Naive B cell (primary cell): ENCODE results near the gene GGPS1. TPM values are rescaled to one million over a fixed set of nuclear protein-coding genes. Genes with fewer than 3 reads are reported as not detected.
A peak's percentile ranks its signal among the peaks of the same experiment; 100 is the strongest.

Source experiments
- ATAC-seq, 2 donors: fragments of 150-1000 bp; cut with Tn5 transposase; 2 replicates each; pipeline ENCODE4 v1.10.0; 2021; ENCODE audit warnings: low read depth in 2 of 2, mild to moderate bottlenecking in 2 of 2, moderate library complexity in 2 of 2
- DNase-seq: peaks from one replicate; pipeline ENCODE4 v3.0.0; 2022
- H3K27ac Mint-ChIP-seq, 6 donors: one replicate each; pipeline ENCODE4 v1.8.0; 2020 to 2022; ENCODE audit warnings: mild to moderate bottlenecking in 6 of 6, mixed read lengths in 6 of 6, moderate library complexity in 5 of 6, inconsistent platforms in 2 of 6
- H3K27me3 Mint-ChIP-seq, 3 donors: one replicate each; pipeline ENCODE4 v1.8.0; 2021 to 2022; ENCODE audit warnings: mixed read lengths in 3 of 3, mild to moderate bottlenecking in 1 of 3
- H3K36me3 Mint-ChIP-seq, 2 donors: one replicate each; pipeline ENCODE4 v1.8.0; 2020 to 2022; ENCODE audit warnings: mixed read lengths in 2 of 2, inconsistent platforms in 1 of 2, mild to moderate bottlenecking in 1 of 2
- H3K4me1 Mint-ChIP-seq, 3 donors: one replicate each; pipeline ENCODE4 v1.8.0; 2020 to 2022; ENCODE audit warnings: mixed read lengths in 3 of 3, inconsistent platforms in 1 of 3, mild to moderate bottlenecking in 1 of 3, moderate library complexity in 1 of 3
- H3K4me3 Mint-ChIP-seq, 8 donors: one replicate each; pipeline ENCODE4 v1.8.0; 2020 to 2022; ENCODE audit warnings: mild to moderate bottlenecking in 8 of 8, mixed read lengths in 8 of 8, moderate library complexity in 8 of 8, inconsistent platforms in 2 of 8
- H3K9me3 Mint-ChIP-seq, 7 donors: one replicate each; pipeline ENCODE4 v1.8.0; 2020 to 2022; ENCODE audit warnings: mixed read lengths in 7 of 7, mild to moderate bottlenecking in 5 of 7, inconsistent platforms in 2 of 7, moderate library complexity in 1 of 7
- polyA plus RNA-seq, 6 donors: library from polyadenylated mRNA; unstranded; fragments of 300-500 nt; fragmentation: Illumina TruSeq; gene quantifications; one replicate each; pipeline ENCODE4 v1.2.3, GENCODE V29; 2021; ENCODE audit warnings: low read depth in 6 of 6

Gene GGPS1
- polyA plus RNA-seq, 6 donors from 2014 or later = 36.2 to 72.9 (median 64.0) TPM

- peaks cover 0 to 8% of the 10 kb centered on the region in 2 donors for H3K36me3 Mint-ChIP-seq
- peaks cover 39 to 69% (median 54%) of the 10 kb centered on the region in 3 donors for H3K4me1 Mint-ChIP-seq
- ATAC-seq = no peak
- H3K27me3 Mint-ChIP-seq = no peaks in the 10 kb centered on the region
- peak overlapping the region in 1 of 8 donors; percentile 3 for H3K4me3 Mint-ChIP-seq
- DNase-seq = no peak
- peak overlapping the region in 1 of 6 donors; percentile 32 for H3K27ac Mint-ChIP-seq
- H3K9me3 Mint-ChIP-seq = no peaks in the 10 kb centered on the region
Observed at GRCh38 chr1:235313931-235314678, 14.3 kb upstream of the GGPS1 start.

- Mint-ChIP-seq H3K27ac (peak overlapping the region in 1 of 6 donors; percentile 56), H3K27me3 (no peaks in the 10 kb centered on the region), H3K4me1 (peaks cover 40 to 78% (median 55%) of the 10 kb centered on the region in 3 donors), H3K4me3 (peak overlapping the region in 1 of 8 donors; percentile 41), H3K9me3 (no peaks in the 10 kb centered on the region), H3K36me3 (peaks cover under 1 to 11% of the 10 kb centered on the region in 2 donors)
- ATAC-seq (no peak), DNase-seq (no peak)
Observed at GRCh38 chr1:235315173-235315572, 13.2 kb upstream of the GGPS1 start.

DNA sequence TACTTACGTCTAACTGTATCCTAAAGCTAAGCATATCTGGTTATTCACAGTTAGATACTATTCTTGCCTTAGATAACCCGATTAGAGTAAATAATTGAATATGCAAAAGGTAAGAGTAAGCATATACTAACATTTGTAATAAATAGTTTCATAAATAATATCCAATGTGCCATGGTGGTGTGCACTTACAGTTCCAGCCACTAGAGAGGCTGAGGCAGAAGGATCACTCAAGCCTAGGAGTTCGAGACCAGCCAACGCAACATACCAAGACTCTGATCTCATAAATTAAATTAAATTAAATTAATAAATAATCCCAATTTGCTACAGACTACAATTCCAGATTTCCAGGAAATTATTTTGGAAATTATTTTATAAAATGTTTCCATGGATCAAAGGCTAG, 12.6 kb upstream of the GGPS1 start:
- peak in 1 of 2 donors; percentile 39 for ATAC-seq
- Mint-ChIP-seq H3K4me1 (peaks cover 45 to 80% (median 59%) of the 10 kb centered on the region in 3 donors), H3K9me3 (no peaks in the 10 kb centered on the region), H3K27me3 (no peaks in the 10 kb centered on the region), H3K36me3 (peaks cover 6 to 17% of the 10 kb centered on the region in 2 donors), H3K27ac (no peak overlapping the region), H3K4me3 (no peak overlapping the region)
- DNase-seq = no peak

- Mint-ChIP-seq H3K9me3 (no peaks in the 10 kb centered on the region), H3K4me1 (peaks cover 49 to 82% (median 61%) of the 10 kb centered on the region in 3 donors), H3K4me3 (peak overlapping the region in 1 of 8 donors; percentile 40), H3K27me3 (no peaks in the 10 kb centered on the region), H3K27ac (peak overlapping the region in 3 of 6 donors; percentile 4 to 51 (median 33)), H3K36me3 (peaks cover 10 to 29% of the 10 kb centered on the region in 2 donors)
- DNase-seq (no peak), ATAC-seq (no peak)
Observed at GRCh38 chr1:235317168-235317567, 11.2 kb upstream of the GGPS1 start.

DNA sequence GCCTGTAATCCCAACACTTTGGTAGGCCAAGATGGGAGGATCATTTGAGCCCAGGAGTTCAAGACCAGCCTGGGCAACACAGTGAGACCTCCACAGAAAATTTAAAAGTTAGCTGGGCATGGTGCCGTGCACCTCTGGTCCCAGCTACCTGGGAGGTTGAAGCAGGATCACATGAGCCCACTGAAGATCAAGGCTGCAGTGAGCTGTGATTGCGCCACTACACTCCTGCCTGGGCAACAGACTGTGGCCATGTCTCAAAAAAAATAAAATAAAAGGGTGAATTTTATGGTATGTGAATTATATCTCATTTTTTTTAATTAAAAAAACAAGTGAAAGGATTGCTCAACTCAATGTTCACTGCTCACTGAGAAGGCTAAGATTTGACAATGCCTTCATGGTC, 9.1 kb upstream of the GGPS1 start:
- no peak for ATAC-seq
- Mint-ChIP-seq H3K27me3 (no peaks in the 10 kb centered on the region), H3K9me3 (no peaks in the 10 kb centered on the region), H3K4me1 (peaks cover 44 to 72% (median 54%) of the 10 kb centered on the region in 3 donors), H3K27ac (peak overlapping the region in 1 of 6 donors; percentile 4), H3K4me3 (no peak overlapping the region), H3K36me3 (peaks cover 16 to 37% of the 10 kb centered on the region in 2 donors)
- no peak for DNase-seq

- no peak for ATAC-seq
- Mint-ChIP-seq H3K27ac (peak overlapping the region; percentile 15 to 72 (median 55)), H3K4me3 (peak overlapping the region in 1 of 8 donors; percentile 0), H3K4me1 (peaks cover 45 to 74% (median 58%) of the 10 kb centered on the region in 3 donors), H3K9me3 (no peaks in the 10 kb centered on the region), H3K36me3 (peaks cover 16 to 37% of the 10 kb centered on the region in 2 donors), H3K27me3 (no peaks in the 10 kb centered on the region)
- no peak for DNase-seq
Observed at GRCh38 chr1:235320521-235321179, 7.7 kb upstream of the GGPS1 start.

DNA sequence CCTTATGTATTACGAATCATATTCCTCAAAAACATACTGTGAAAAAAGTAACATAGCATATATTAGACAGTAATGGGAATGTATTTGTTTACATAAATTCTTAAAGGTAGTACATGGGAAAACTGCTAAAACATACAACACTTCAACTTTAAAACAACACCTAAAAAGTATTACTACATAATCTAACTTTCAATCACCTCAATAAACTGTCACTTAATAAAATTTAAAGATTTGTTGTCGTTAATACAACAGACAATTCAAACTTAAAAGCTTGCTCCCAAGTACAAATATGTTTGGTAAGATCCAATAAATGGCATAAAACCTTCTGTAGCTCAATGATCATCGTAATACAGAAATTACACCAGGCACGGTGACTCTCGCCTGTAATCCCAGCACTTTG, 4.1 kb upstream of the GGPS1 start:
- no peaks in the 10 kb centered on the region for H3K9me3 Mint-ChIP-seq
- peak overlapping the region in 6 of 8 donors; percentile 74 to 100 (median 79) for H3K4me3 Mint-ChIP-seq
- peaks cover 16 to 38% of the 10 kb centered on the region in 2 donors for H3K36me3 Mint-ChIP-seq
- DNase-seq = no peak
- H3K4me1 Mint-ChIP-seq = peaks cover 41 to 63% (median 49%) of the 10 kb centered on the region in 3 donors
- no peak for ATAC-seq
- H3K27ac Mint-ChIP-seq = peak overlapping the region in 4 of 6 donors; percentile 62 to 91 (median 78)
- H3K27me3 Mint-ChIP-seq = no peaks in the 10 kb centered on the region

GRCh38 chr1:235325139-235325538, 3.2 kb upstream of the GGPS1 start:
- Mint-ChIP-seq H3K27ac (peak overlapping the region in 5 of 6 donors; percentile 10 to 78 (median 47)), H3K4me3 (peak overlapping the region in 6 of 8 donors; percentile 74 to 100 (median 98)), H3K9me3 (no peaks in the 10 kb centered on the region), H3K36me3 (peaks cover 15 to 35% of the 10 kb centered on the region in 2 donors), H3K4me1 (peaks cover 40 to 54% (median 49%) of the 10 kb centered on the region in 3 donors), H3K27me3 (no peaks in the 10 kb centered on the region)
- peak; percentile 18 for DNase-seq
- no peak for ATAC-seq

- Mint-ChIP-seq H3K9me3 (no peaks in the 10 kb centered on the region), H3K36me3 (peaks cover 8 to 28% of the 10 kb centered on the region in 2 donors), H3K4me3 (peak overlapping the region in 6 of 8 donors; percentile 96 to 100 (median 100)), H3K4me1 (peaks cover 33 to 47% (median 43%) of the 10 kb centered on the region in 3 donors), H3K27ac (peak overlapping the region in 5 of 6 donors; percentile 8 to 100 (median 59)), H3K27me3 (no peaks in the 10 kb centered on the region)
- DNase-seq (no peak), ATAC-seq (no peak)
Observed at GRCh38 chr1:235325854-235326253, 2.5 kb upstream of the GGPS1 start.

- Mint-ChIP-seq H3K9me3 (no peaks in the 10 kb centered on the region), H3K4me3 (peak overlapping the region in 6 of 8 donors; percentile 96 to 100 (median 100)), H3K27ac (peak overlapping the region in 5 of 6 donors; percentile 98 to 100 (median 99)), H3K36me3 (peaks cover 6 to 19% of the 10 kb centered on the region in 2 donors), H3K27me3 (no peaks in the 10 kb centered on the region), H3K4me1 (peaks cover 25 to 45% (median 38%) of the 10 kb centered on the region in 3 donors)
- DNase-seq = peak; percentile 75
- ATAC-seq = peak; percentile 28 to 33
Observed at GRCh38 chr1:235326719-235327558, 1.4 kb upstream of the GGPS1 start.

- no peak for ATAC-seq
- Mint-ChIP-seq H3K27me3 (no peaks in the 10 kb centered on the region), H3K4me1 (peaks cover 17 to 42% (median 38%) of the 10 kb centered on the region in 3 donors), H3K9me3 (no peaks in the 10 kb centered on the region), H3K4me3 (peak within 1 kb of the TSS in 6 of 8 donors; percentile 96 to 100 (median 100)), H3K36me3 (peaks cover under 1 to 11% of the 10 kb centered on the region in 2 donors), H3K27ac (peak within 1 kb of the TSS in 5 of 6 donors; percentile 98 to 100 (median 99))
- no peak for DNase-seq
Observed at GRCh38 chr1:235327559-235328270, 655 bp upstream of the GGPS1 start, which contains the start of gene ARID4B. TSS of gene ARID4B (minus strand) at chr1:235328179. CDS start at chr1:235326919, 1,260 bp downstream.
